K562 treated with DMSO at 1 percent for 24 hours (cell line): ENCODE measurements around the gene ABTB2. TPM values are rescaled to one million over a fixed set of nuclear protein-coding genes. Genes with fewer than 3 reads are reported as not detected.

Experiments
- total RNA-seq: library from RNA; unstranded; fragments of 300-600 nt; gene quantifications from 2 replicates; pipeline ENCODE4 v1.2.3, GENCODE V29; 2022; ENCODE audit warnings: low read depth; ENCODE audit not compliant: insufficient read depth

Gene ABTB2
- total RNA-seq = 0.72 and 0.90 TPM in 2 replicates

GRCh38 chr11:34357701-34358257 is at the start of gene ABTB2:
TSS of gene ABTB2 (minus strand) at chr11:34358010.

GRCh38 chr11:34105079-34105956 is 252.5 kb downstream of the ABTB2 start, which contains the start of gene NAT10:
TSS of gene NAT10 (plus strand) at chr11:34105629. CDS start at chr11:34108226, 2,597 bp downstream.

Other genes starting within 250 kb of the ABTB2 start
- gene CAT, start 80.9 kb upstream of the ABTB2 start, total RNA-seq = 54.5 and 57.9 TPM in 2 replicates
- gene ELF5, start 155.8 kb upstream of the ABTB2 start, total RNA-seq = not detected in 2 replicates